SK-MEL-5 (cell line): ENCODE data around the gene HSPA4. TPM values are rescaled to one million over a fixed set of nuclear protein-coding genes. Genes with fewer than 3 reads are reported as not detected.
A peak's percentile ranks its signal among the peaks of the same experiment; 100 is the strongest.
"Not testable (repeated sequence)": the region's sequence is repeated elsewhere in the genome, so short reads cannot be mapped to it uniquely, and the experiment has no call there.

Source experiments
- DNase-seq: peaks from one replicate; pipeline ENCODE4 v3.0.0-alpha.2; 2016; ENCODE audit warnings: low read depth, low spot score
- in situ Hi-C: cut with HindIII; loops from 2 replicates; pipeline ENCODE4 v1.10.0; 2016; ENCODE audit warnings: low sequenced_read_pairs, high pct_unique_total_duplicates, low pct_unique_long_range_greater_than_20kb
- total RNA-seq: library from RNA; depleted of rRNA; stranded (reverse); fragments of >200 nt; shearing (Covaris generic); gene quantifications from 2 replicates; pipeline ENCODE4 v1.2.3, GENCODE V29; 2014

The HSPA4 gene
- total RNA-seq, 1 experiment from 2014 or later, result 315 TPM

DNA sequence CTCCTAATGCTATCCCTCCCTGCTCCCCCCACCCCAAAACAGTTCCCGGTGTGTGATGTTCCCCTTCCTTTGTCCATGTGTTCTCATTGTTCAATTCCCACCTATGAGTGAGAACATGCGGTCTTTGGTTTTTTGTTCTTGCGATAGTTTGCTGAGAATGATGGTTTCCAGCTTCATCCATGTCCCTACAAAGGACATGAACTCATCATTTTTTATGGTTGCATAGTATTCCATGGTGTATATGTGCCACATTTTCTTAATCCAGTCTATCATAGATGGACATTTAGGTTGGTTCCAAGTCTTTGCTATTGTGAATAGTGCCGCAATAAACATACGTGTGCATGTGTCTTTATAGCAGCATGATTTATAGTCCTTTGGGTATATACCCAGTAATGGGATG lies 81.4 kb downstream of the HSPA4 start:
- DNase-seq, in situ Hi-C loops: not testable (repeated sequence)

DNA sequence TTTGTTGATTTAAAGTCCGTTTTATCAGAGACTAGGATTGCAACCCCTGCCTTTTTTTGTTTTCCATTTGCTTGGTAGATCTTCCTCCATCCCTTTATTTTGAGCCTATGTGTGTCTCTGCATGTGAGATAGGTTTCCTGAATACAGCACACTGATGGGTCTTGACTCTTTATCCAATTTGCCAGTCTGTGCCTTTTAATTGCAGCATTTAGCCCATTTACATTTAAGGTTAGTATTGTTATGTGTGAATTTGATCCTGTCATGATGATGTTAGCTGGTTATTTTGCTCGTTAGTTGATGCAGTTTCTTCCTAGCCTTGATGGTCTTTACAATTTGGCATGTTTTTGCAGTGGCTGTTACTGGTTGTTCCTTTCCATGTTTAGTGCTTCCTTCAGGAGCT lies 85.1 kb downstream of the HSPA4 start:
- in situ Hi-C loops, DNase-seq: not testable (repeated sequence)

DNA sequence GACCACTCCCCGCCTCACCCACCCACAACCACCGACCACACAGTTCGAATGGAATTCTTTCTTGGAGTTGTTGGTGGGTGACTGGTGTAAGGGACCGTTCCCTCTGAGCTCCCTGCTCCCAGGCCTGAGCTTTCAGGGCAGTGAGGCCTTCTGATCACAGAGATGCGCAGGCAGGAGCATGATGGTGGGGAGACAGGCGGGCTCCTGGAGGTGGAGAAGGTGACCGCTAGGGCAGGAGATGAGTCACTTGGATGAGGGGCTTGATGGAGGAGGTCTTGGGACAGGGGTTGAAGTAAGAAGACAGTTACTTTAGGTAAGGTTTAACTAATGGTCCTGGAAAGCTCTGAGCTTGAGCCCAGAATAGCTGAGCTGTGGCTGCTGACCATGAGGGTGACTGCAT lies 88.5 kb downstream of the HSPA4 start:
- in situ Hi-C loops, result no loop called here
- no peak for DNase-seq

DNA sequence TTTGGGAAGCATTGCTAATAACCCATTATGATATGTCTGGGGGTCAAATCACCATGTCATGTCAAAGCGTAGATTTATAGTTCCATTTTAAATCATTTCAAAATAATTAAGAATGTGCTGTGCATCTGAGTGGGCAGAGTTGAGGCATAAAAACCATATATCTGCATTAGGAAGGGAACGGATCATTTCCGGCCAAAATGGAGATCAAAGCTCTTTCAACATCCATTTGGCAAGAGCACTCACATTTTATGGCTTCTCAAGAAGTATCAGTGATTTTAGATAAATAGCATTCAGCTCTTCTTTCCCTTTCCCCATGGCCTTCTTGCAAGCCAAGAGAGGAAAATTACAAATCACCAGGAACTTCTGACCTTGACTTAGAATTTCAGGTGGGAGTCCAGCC lies 89.9 kb downstream of the HSPA4 start:
- DNase-seq, result no peak
- in situ Hi-C loops, result no loop called here

GRCh38 chr5:133142782-133143181 lies 91.0 kb downstream of the HSPA4 start:
- DNase-seq, result no peak
- in situ Hi-C loops, result no loop called here

DNA sequence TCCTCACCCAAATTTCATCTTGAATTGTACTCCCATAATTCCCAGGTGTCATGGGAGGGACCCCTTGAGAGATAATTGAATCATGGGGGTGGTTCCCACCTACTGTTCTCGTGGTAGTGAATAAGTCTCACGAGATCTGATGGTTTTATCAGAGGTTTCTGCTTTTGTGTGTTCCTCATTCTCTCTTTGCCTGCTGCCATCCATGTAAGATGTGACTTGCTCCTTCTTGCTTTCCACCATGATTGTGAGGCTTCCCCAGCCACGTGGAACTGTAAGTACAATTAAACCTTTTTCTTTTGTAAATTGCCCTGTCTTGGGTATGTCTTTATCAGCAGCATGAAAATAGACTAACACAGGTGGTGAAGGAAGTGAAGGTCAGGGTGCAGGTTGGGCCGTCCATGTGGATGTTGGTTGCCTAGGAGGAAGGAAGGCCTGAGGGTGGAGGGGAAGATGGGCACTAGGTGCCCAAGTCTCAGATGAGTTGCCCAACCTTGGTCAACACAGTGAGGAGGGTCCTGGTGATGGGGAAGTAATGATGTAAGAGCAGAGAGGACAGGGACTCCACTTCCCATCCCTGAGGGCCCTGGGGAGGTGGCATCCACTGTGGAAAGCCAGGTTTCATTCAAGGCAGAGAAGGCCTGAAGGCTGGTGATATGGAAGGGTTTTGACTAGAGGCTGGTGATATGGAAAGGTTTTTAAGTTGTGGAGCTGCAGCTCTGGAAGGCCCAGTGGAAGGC lies 92.6 kb downstream of the HSPA4 start:
- no peak for DNase-seq

DNA sequence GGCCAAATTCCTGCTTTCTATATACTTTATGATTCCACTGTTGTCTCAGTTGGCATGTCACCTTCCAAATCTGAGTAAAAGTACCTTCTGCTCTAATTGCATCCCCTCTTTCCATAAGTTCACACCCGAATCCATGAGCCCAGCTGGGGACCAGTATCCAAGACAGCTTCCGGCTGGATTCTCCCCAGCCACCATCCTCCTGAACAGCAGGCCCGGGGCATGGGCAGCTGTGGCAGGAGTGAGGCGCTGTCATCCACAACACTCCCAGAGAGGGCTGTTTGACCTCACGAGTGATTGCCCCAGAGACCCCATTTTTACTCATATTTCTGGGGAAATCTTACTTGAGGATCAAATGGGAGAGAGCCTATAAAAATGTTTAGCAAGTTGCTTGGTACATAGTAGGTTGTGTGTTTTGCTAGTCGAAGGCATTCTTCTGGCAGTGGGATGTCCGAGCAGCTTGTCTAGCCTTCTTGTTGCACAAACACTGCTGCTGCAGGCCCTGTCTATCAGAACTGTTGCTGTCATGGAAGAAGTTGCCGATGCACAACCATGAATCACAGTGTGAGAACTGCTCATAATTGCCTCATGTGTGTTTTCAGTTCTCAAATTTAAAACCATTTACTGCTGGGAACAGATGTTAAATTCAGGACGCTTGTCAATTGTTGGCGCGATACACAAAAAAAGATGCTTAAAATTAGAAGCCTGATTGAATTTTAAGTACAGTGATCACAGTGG lies 93.8 kb downstream of the HSPA4 start:
- DNase-seq, result no peak
- in situ Hi-C loops, result no loop called here

More for the DNA sequence above, 92.6 kb downstream of the HSPA4 start:
- in situ Hi-C loops, result no loop called here

DNA sequence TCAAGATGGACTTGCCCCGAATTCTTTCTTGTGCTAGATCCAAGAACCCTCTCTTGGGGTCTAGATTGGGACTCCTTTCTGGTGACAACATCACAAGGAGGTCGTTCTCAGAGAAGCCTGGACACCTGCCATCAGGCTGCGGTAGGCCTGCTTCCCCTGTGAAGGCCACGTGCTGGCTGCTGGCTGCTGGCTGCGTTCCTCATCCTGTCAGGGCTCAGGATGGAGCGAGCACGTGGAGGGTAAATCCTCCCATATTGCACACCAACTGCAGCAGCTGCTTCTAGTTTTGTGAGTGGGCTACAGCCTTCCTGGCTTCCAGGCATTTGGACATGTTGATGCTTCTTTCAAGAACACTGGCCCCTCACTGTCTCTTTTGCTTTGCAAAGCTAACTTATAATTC lies 95.6 kb downstream of the HSPA4 start:
- in situ Hi-C loops, result no loop called here
- DNase-seq, result peak; percentile 16

- DNase-seq, result no peak
- in situ Hi-C loops, result no loop called here
These were observed 96.2 kb downstream of the HSPA4 start for GRCh38 chr5:133147815-133148567.

GRCh38 chr5:133149345-133149744 lies 97.5 kb downstream of the HSPA4 start:
- no peak for DNase-seq
- in situ Hi-C loops, result no loop called here

- no peak for DNase-seq
- in situ Hi-C loops, result no loop called here
These were observed 99.2 kb downstream of the HSPA4 start for GRCh38 chr5:133150909-133151544.

- in situ Hi-C loops, result no loop called here
- DNase-seq, result no peak
These were observed 102.7 kb downstream of the HSPA4 start for GRCh38 chr5:133154274-133155075.

GRCh38 chr5:133155326-133155969 lies 103.6 kb downstream of the HSPA4 start:
- DNase-seq, result no peak
- in situ Hi-C loops, result no loop called here
